AG09309 (cell line): ENCODE data around the gene UBR4.

Source experiments
- DNase-seq: peaks from one replicate; pipeline ENCODE4 v3.0.0-alpha.2; 2010; ENCODE audit warnings: low read depth
- H3K4me3 ChIP-seq: 2 replicates; pipeline ENCODE4 v1.5.1; 2011; ENCODE audit warnings: mild to moderate bottlenecking, low read depth, low read length, moderate library complexity; ENCODE audit not compliant: control insufficient read depth
- CTCF ChIP-seq: IDR thresholded peaks from 2 replicates; pipeline ENCODE4 v1.5.1; 2011; ENCODE audit warnings: mild to moderate bottlenecking, low read depth, low read length, inconsistent platforms; ENCODE audit not compliant: insufficient read depth, control insufficient read depth; ENCODE audit errors: missing control alignments

UBR4 gene

GRCh38 chr1:19046972-19047731, 162.9 kb downstream of the UBR4 start:
- DNase-seq: no peak

GRCh38 chr1:19045898-19046880, 163.9 kb downstream of the UBR4 start:
- no peak for DNase-seq
- no peak overlapping the region for H3K4me3 ChIP-seq
- no peak for TF ChIP-seq CTCF

More at GRCh38 chr1:19046972-19047731, 162.9 kb downstream of the UBR4 start:
- TF ChIP-seq CTCF: no peak
- H3K4me3 ChIP-seq: no peak overlapping the region

GRCh38 chr1:19044975-19045831, 164.9 kb downstream of the UBR4 start:
- H3K4me3 ChIP-seq: no peak overlapping the region
- peak; percentile 11 for DNase-seq
- no peak for TF ChIP-seq CTCF

- DNase-seq: no peak
- no peak for TF ChIP-seq CTCF
- no peak overlapping the region for H3K4me3 ChIP-seq
These were observed 165.6 kb downstream of the UBR4 start for GRCh38 chr1:19044471-19044870.

- no peak for TF ChIP-seq CTCF
- no peak overlapping the region for H3K4me3 ChIP-seq
- DNase-seq: no peak
These were observed 166.3 kb downstream of the UBR4 start for GRCh38 chr1:19043579-19044443.
